HG02852 (cell line): ENCODE data around the gene DGCR6.
"Not testable (repeated sequence)": the region's sequence is repeated elsewhere in the genome, so short reads cannot be mapped to it uniquely, and the experiment has no call there.

Experiments
- ATAC-seq: cut with Tn5 transposase; IDR thresholded peaks from one replicate; pipeline ENCODE4 v1.9.1; 2021; ENCODE audit warnings: mild to moderate bottlenecking, moderate library complexity; ENCODE audit not compliant: unreplicated experiment

The DGCR6 gene

DNA sequence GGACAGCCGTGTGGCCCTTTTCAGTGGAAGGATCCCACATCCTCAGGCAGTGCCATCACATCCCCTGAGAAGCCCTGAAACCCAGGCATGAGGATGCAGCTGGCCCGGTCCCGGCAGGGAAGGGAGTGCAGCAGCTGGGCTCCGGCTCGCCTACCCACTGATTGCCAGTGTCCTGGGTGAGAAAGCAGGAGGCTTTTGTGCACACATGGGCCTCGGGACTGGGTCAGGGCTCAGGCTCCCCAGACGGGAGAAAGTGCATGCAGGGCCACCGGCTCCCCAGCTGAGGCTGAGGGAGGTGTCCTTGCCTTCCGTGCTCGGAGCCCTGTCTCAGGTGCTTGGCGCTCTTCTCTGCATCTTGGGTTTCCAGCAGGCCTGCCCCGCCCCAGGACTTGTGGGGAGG is 53.6 kb downstream of the DGCR6 start:
- ATAC-seq = not testable (repeated sequence)

DNA sequence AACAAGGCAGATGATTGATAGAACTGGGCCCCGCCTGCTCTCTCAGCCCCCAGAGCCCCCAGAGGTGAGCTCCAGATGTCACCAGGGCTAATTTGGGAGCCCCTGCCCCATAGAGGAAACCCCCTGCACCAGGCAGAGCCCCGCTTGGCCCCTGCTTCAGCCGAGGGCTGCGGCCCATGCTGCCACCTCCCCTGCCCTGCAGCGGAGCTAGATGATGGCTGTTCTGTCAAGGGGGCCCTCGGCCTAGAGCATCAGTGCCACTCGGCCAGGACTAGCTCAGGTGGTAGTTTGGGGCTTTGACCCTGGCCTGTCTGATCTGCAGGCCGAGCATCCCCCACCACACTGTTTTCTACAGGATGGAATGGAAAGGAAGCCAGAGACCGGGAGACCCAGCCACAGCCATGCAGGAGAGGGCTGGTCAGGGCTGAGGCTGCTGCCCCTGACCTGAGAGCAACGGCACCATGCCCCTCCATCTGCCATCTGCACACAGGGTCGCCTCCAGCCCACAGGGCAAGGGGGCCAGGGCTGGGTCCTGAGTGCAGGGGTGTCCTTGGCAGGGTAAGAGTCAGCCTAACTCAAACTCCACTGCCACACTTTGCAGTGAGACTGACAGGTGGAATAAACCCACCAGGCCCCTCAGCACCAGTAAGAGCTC is 54.2 kb downstream of the DGCR6 start:
- not testable (repeated sequence) for ATAC-seq

DNA sequence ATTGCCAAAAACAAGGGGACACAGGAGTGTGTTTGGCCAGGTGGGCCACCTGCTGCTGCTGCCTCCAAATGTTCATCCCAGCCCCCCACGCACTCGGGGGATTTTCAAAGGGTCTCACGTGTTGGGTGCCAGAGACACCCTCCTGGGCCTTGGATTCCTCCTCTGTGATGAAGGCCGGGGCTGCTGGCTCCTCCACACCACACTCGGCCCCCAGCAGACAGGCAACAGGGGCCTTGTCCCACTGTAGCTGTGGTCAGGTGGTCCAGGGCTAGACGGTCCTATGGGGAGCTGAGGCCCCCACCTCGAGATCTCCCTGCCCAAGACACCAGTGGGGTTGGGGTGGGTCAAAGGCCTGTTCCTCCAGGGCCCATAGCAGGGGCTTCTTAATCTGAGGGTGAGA is 55.1 kb downstream of the DGCR6 start:
- ATAC-seq = not testable (repeated sequence)
